HepG2 (cell line): ENCODE data around the gene SMYD4. TPM values are rescaled to one million over a fixed set of nuclear protein-coding genes. Genes with fewer than 3 reads are reported as not detected.

ENCODE experiments used
- ARID2 ChIP-seq: sonication (generic); formaldehyde crosslinking; IDR thresholded peaks from 2 replicates; pipeline ENCODE4 v1.8.1; 2022; ENCODE audit warnings: mild to moderate bottlenecking, missing genetic modification reagents, borderline replicate concordance
- ARNT2 ChIP-seq: sonication (generic); formaldehyde crosslinking; IDR thresholded peaks from 2 replicates; pipeline ENCODE4 v1.8.0; 2022; ENCODE audit warnings: mild to moderate bottlenecking, low read depth, missing genetic modification reagents, moderate library complexity
- CCAR2 ChIP-seq: fragments of 200-400 bp; formaldehyde crosslinking; optimal IDR thresholded peaks from 2 replicates; pipeline ENCODE3; 2018; ENCODE audit warnings: low read depth, mild to moderate bottlenecking, low read length, moderate library complexity
- FOXO4 ChIP-seq: sonication (generic); formaldehyde crosslinking; conservative IDR thresholded peaks from 2 replicates; pipeline ENCODE4 v1.8.1; 2023; ENCODE audit warnings: missing genetic modification reagents
- GLI4 ChIP-seq: sonication (generic); formaldehyde crosslinking; IDR thresholded peaks from 2 replicates; pipeline ENCODE4 v1.5.1; 2020; ENCODE audit warnings: missing genetic modification reagents, mild to moderate bottlenecking, moderate library complexity, borderline replicate concordance
- HCFC1 ChIP-seq: fragments of 150-350 bp; IDR thresholded peaks from 2 replicates; pipeline ENCODE4 v1.6.1; 2014; ENCODE audit warnings: low read depth, low read length
- HNF1B ChIP-seq: sonication (generic); formaldehyde crosslinking; IDR thresholded peaks from 2 replicates; pipeline ENCODE4 v1.5.1; 2020; ENCODE audit warnings: mild to moderate bottlenecking, moderate library complexity, missing genetic modification reagents
- HNRNPL ChIP-seq: fragments of 200-400 bp; formaldehyde crosslinking; IDR thresholded peaks from 2 replicates; pipeline ENCODE4 v1.6.1; 2017; ENCODE audit warnings: mild to moderate bottlenecking, low read depth, low read length
- MYNN ChIP-seq: sonication (generic); formaldehyde crosslinking; IDR thresholded peaks from 2 replicates; pipeline ENCODE4 v1.4.0; 2020; ENCODE audit warnings: mild to moderate bottlenecking, low read depth, missing genetic modification reagents
- MYPOP ChIP-seq: sonication (generic); formaldehyde crosslinking; IDR thresholded peaks from 2 replicates; pipeline ENCODE4 v1.8.1; 2023; ENCODE audit warnings: mild to moderate bottlenecking, moderate library complexity, missing genetic modification reagents
- RAD21 ChIP-seq: fragments of 450-650 bp; formaldehyde crosslinking; IDR thresholded peaks from 2 replicates; pipeline ENCODE4 v1.5.0; 2020; ENCODE audit warnings: mild to moderate bottlenecking
- SMARCE1 ChIP-seq: fragments of 450-650 bp; IDR thresholded peaks from 2 replicates; pipeline ENCODE4 v1.6.1; 2017; ENCODE audit warnings: borderline replicate concordance
- SRSF4 ChIP-seq: fragments of 200-400 bp; formaldehyde crosslinking; IDR thresholded peaks from one replicate; pipeline ENCODE4 v1.6.1; 2018; ENCODE audit warnings: mild to moderate bottlenecking, low read depth, low read length, moderate library complexity; ENCODE audit not compliant: poor library complexity, severe bottlenecking
- XRCC5 ChIP-seq: fragments of 200-400 bp; formaldehyde crosslinking; optimal IDR thresholded peaks from 2 replicates; pipeline ENCODE3; 2017; ENCODE audit warnings: mild to moderate bottlenecking, low read length
- ZBTB33 ChIP-seq: sonication (generic); formaldehyde crosslinking; IDR thresholded peaks from 2 replicates; pipeline ENCODE4 v1.4.0; 2020; ENCODE audit warnings: missing genetic modification reagents
- ZFP82 ChIP-seq: sonication (generic); formaldehyde crosslinking; IDR thresholded peaks from 2 replicates; pipeline ENCODE4 v1.5.1; 2020; ENCODE audit warnings: mild to moderate bottlenecking, missing genetic modification reagents, borderline replicate concordance
- ZHX1 ChIP-seq: sonication (generic); formaldehyde crosslinking; IDR thresholded peaks from 2 replicates; pipeline ENCODE4 v1.8.1; 2022; ENCODE audit warnings: low read depth, mild to moderate bottlenecking, missing genetic modification reagents
- ZNF180 ChIP-seq: sonication (generic); formaldehyde crosslinking; IDR thresholded peaks from 2 replicates; pipeline ENCODE4 v1.4.0; 2020; ENCODE audit warnings: low read depth, missing genetic modification reagents, borderline replicate concordance
- ZNF577 ChIP-seq: sonication (generic); formaldehyde crosslinking; IDR thresholded peaks from 2 replicates; pipeline ENCODE4 v1.4.0; 2020; ENCODE audit warnings: mild to moderate bottlenecking, low read depth, missing genetic modification reagents, borderline replicate concordance
- ZNF891 ChIP-seq: sonication (generic); formaldehyde crosslinking; IDR thresholded peaks from 2 replicates; pipeline ENCODE4 v1.5.0; 2020; ENCODE audit warnings: mild to moderate bottlenecking, missing genetic modification reagents
- polyA plus RNA-seq, 8 experiments: library from polyadenylated mRNA; depleted of rRNA in 3 of 8; stranded (reverse) in 7 of 8; unstranded in 1 of 8; fragments of >200 nt; fragmentation: Illumina TruSeq in 4 of 8; extraction: Trizol in 4 of 8; gene quantifications; 2 replicates each; pipeline versions ENCODE4 v1.2.1 to v1.2.3, GENCODE V29; 2011 to 2016; ENCODE audit warnings: low read depth in 4 of 8, missing spikeins in 1 of 8, mixed read lengths in 1 of 8; ENCODE audit not compliant: insufficient read depth in 1 of 8
- total RNA-seq, 5 experiments: library from RNA; depleted of rRNA; stranded (reverse); fragments of >200 nt; fragmentation: Illumina TruSeq; extraction: Trizol; gene quantifications; 2 replicates each; pipeline ENCODE4 v1.2.3, GENCODE V29; 2016; ENCODE audit warnings: low read depth in 1 of 5

Gene SMYD4
- total and polyA plus RNA-seq, 2 of the 13 experiments (the other 11 are each of a cell fraction or from before 2014, with no cell fraction given) = 7.4 to 11.3 TPM

- TF ChIP-seq MYNN (no peak), CCAR2 (no peak), ZBTB33 (CRISPR knock-in tag) (peak; percentile 70; the same call in 1 of the 2 replicates), ZHX1 (no peak), HNF1B (CRISPR knock-in tag) (0 out of 2 replicates have a peak, but pooled peaks have one; percentile 16), MYPOP (CRISPR knock-in tag) (no peak), ZFP82 (CRISPR knock-in tag) (no peak), ZNF180 (CRISPR knock-in tag) (no peak), ZNF891 (CRISPR knock-in tag) (0 out of 2 replicates have a peak, but pooled peaks have one; percentile 26), XRCC5 (peak; percentile 47), ZNF577 (no peak), SRSF4 (no peak), FOXO4 (no peak), GLI4 (CRISPR knock-in tag) (no peak), HCFC1 (no peak), HNRNPL (peak; percentile 70; the same call in 1 of the 2 replicates), SMARCE1 (no peak), RAD21 (CRISPR knock-in tag) (no peak), ARNT2 (CRISPR knock-in tag) (no peak), ARID2 (no peak)
Observed at GRCh38 chr17:1737531-1738291, 92.0 kb downstream of the SMYD4 start (continued).
